Occipital lobe (tissue), 3 donors: Measurements from ENCODE around the gene TFDP3. TPM values are rescaled to one million over a fixed set of nuclear protein-coding genes. Genes with fewer than 3 reads are reported as not detected.

Source experiments
- DNase-seq: peaks from one replicate; lab custom pipeline; 2025; lab: John Stamatoyannopoulos, UW
- small RNA-seq: library from RNA; depleted of rRNA; stranded (forward); fragments of <200 nt; gene quantifications from one replicate; pipeline ENCODE3, GENCODE V24; 2014
- total RNA-seq: library from RNA; depleted of rRNA; stranded (reverse); fragments of >200 nt; gene quantifications from one replicate; pipeline ENCODE4 v1.2.3, GENCODE V29; 2014

The TFDP3 gene
- total RNA-seq, 1 donor from 2014 or later, result not detected

DNA sequence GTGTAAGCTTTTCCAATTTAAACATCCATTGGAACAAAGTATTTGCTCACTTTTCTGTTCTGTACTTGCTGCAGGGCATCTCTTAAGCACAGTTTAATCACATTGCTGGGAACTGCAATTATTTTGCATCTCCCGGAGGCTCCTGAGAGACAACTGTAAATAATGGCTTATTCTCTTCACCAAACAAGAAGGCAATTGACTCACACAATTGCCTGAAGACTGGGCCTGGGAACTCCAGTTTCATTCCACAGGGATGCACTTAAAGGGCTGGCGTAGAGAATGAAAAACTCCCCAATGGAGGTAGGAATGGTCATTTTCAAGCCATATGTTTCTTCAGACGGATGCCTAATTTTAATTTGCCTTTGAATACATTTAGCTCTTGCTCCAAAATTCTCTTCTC lies 29.5 kb downstream of the TFDP3 start:
- no peak for DNase-seq

DNA sequence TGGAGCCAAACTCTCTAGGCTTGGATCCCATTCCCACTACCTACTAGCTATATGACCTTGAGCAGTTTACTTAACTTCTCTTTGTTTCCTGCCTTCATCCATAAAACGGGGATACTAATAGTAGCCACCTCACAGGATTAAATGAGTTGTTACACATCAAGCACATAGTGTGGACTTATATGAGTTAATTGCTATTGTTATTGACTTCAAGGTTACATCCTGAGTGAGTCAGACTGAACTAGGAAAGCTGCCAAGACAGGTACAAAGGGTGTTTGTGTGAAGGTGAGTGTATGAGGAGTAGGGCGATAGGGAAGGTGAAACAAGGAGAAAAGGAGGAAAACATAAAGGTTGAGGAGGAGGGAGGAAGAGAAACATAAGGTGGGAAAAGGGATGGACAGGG lies 32.2 kb downstream of the TFDP3 start:
- no peak for DNase-seq

DNA sequence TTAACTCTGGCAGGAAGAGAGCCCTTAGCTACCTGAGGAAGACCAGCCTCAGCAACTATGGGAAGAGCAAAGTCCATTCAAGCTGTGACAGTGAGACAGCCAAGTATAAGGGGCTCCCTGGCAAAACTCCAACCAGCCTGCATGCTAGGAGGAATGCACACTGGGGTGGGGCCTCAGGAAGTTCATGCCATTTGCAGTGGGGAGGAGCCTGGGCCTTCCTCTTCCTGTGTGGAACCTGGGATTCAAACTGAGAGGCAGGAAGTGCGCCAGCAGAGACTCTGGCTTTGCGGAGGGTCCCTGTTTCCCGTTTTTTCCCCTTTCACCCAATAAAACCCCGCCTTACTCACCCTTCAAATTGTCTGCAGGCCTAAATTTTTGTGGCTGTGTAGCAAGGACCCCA lies 33.0 kb downstream of the TFDP3 start:
- no peak for DNase-seq

DNA sequence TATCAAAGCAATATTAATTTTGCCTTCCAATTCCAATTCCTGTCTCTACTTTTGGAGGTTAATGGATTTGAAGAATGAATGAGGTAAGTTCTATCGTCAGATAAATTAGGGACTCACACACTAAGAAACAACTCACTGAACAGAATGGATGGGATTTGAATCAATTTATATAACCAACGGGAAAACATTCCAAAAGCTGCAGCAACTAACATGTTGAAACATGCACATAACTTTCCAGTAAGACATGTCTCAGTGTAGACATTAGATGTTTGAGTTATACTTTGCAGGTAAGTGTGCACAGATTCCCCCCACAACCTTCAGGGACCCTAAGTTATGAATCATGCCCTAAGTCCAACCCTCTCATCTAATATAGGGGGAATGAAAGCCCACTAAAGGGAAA lies 34.3 kb downstream of the TFDP3 start:
- no peak for DNase-seq

DNA sequence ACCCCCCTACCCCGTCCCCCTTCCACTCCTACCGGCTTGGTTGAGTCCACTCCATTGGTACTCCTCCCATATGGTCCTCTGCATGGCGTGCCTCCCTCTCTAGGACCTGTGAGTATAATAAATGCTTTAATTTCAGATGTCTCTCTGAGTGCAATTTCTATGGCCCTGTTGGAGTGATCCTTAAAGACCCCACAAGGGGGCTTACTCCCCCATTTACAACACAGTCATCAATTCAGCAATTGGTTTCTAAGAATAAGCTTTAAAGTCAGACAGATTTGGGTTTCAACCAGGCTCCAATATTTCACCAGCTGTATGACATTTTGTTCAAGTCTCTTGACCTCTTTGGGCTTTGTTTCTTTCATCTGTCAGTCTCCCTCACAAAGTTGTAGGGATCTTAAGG lies 38.7 kb downstream of the TFDP3 start:
- DNase-seq, result no peak

DNA sequence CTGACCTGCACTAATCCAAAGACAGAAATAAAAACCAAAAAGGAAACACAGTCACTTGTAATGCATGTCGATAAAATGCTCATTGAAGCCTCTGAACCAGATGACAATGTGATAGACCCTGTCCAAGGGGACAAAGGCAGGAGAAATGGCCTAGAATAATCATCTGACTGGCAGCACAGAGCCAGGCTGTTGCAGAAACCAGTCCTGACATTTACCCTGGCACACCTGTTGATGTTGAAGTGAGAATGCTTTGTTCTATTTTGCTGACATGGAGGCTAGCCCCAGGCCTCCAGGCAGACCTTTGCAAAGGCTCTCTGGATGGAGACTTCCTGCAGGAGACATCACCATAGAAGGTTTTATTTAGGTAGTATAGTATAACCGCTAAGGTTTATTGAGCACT lies 41.0 kb downstream of the TFDP3 start:
- no peak for DNase-seq

DNA sequence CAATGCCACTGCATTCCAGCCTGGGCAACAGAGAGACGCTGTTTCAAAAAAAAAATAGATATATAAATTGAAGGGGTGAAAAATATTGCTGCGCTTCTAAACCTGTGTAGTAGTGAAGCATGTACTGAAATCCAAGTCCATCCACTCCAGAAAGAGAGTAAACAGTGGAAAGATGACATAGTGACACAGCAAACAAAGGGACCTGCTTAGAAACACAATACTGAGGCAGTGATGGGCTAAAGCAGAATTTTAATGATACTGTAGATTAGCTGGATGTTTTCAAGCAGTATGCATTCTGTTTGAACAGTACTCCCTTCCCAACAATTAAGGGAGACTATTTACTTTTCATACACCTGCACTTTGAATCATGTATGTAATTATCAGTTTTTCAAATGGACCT lies 42.5 kb downstream of the TFDP3 start:
- no peak for DNase-seq

DNA sequence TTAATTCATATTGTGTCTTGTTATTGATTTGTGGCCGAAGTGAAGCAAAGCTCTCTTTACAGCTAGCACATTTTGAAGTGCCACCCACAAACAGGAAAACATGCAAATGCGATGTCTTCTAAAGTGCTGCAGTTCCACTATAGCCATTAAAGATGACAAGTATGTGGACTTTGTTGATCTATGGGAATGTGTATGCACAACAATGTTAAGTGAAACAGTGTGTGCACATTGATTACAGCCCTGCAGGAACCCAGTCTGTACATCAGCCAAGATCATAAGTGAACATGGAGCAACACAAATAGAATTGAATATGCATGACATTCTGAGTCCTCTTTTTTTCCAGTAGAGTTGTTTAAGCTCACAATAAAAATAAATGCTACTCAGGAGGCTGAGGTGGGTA lies 43.0 kb downstream of the TFDP3 start:
- no peak for DNase-seq

DNA sequence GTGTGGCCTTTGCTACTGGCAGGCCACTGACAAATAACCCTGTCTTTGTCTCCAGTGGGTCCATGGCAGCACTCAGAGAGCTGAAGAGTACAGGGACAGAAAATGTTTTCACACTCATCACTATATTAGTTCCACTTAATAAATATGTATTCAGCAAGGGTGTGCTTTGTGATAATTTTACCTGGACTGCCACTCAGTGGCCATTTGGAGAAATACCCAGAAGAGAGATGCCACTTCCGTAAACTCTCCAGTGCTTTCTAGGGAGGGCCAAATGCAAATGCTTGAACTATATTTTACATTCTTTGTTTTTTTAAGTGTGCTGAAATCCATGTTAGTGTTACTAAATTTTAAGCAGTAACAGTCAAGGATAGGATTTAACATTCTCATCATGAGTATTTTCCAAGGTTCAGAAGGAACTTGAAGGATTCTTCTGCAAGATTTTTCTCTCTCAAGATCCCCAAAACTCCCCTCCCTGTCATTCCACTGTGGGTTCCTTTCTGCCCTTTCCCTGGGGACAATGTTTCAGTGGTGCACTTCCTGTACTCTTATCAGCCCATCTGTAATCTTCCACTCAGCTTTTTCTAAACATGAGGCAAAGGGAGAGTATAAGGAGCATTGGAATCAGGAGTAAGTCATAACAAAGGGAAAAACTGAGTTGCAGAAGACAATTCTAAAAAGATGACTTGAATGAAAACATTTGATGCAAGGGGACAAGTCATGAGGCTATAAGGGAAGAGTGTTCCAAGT lies 46.0 kb downstream of the TFDP3 start:
- no peak for DNase-seq

Small RNA genes lying within 50 kb of the gene (small RNA-seq; reads per million reads assigned to genes)
- gene RNU1-115P, result not detected

Other genes with a start within 250 kb of the TFDP3 start
- gene USP26, start 121.2 kb downstream of the TFDP3 start, total RNA-seq, result not detected
- gene GPC4, start 197.1 kb upstream of the TFDP3 start, total RNA-seq, result 2.5 TPM